LNCaP clone FGC (cell line): ENCODE results near the gene CAPN2.

Experiments
- DNase-seq: peaks from one replicate; pipeline ENCODE4 v3.0.0-alpha.2; 2011; ENCODE audit warnings: low read depth
- H3K4me3 ChIP-seq: 2 replicates; pipeline ENCODE4 v1.5.1; 2011; ENCODE audit warnings: mild to moderate bottlenecking, low read depth, low read length, control low read depth
- CTCF ChIP-seq: IDR thresholded peaks from 2 replicates; pipeline ENCODE4 v1.5.1; 2012; ENCODE audit warnings: mild to moderate bottlenecking; ENCODE audit not compliant: control insufficient read depth, insufficient read depth; ENCODE audit errors: extremely low read depth

Gene CAPN2

GRCh38 chr1:223702735-223703667, 9.3 kb upstream of the CAPN2 start:
- H3K4me3 ChIP-seq = no peak overlapping the region
- DNase-seq = no peak
- no peak for TF ChIP-seq CTCF

GRCh38 chr1:223703668-223704013, 8.7 kb upstream of the CAPN2 start:
- H3K4me3 ChIP-seq = no peak overlapping the region
- DNase-seq = no peak
- no peak for TF ChIP-seq CTCF

- no peak for DNase-seq
- no peak overlapping the region for H3K4me3 ChIP-seq
- TF ChIP-seq CTCF = no peak
Observed at GRCh38 chr1:223704921-223705878, 7.1 kb upstream of the CAPN2 start.

- TF ChIP-seq CTCF = no peak
- peak; percentile 61 for DNase-seq
Observed at GRCh38 chr1:223706077-223706973, 6.0 kb upstream of the CAPN2 start.

GRCh38 chr1:223707256-223708000, 4.9 kb upstream of the CAPN2 start:
- H3K4me3 ChIP-seq = no peak overlapping the region
- peak; percentile 82 for DNase-seq
- no peak for TF ChIP-seq CTCF

More at GRCh38 chr1:223706077-223706973, 6.0 kb upstream of the CAPN2 start:
- no peak overlapping the region for H3K4me3 ChIP-seq
